GM21717 (cell line): ENCODE results near the gene RXRG.

ENCODE experiments used
- ATAC-seq: cut with Tn5 transposase; IDR thresholded peaks from one replicate; pipeline ENCODE4 v1.9.1; 2021; ENCODE audit warnings: mild to moderate bottlenecking, moderate library complexity; ENCODE audit not compliant: unreplicated experiment

The RXRG gene

DNA sequence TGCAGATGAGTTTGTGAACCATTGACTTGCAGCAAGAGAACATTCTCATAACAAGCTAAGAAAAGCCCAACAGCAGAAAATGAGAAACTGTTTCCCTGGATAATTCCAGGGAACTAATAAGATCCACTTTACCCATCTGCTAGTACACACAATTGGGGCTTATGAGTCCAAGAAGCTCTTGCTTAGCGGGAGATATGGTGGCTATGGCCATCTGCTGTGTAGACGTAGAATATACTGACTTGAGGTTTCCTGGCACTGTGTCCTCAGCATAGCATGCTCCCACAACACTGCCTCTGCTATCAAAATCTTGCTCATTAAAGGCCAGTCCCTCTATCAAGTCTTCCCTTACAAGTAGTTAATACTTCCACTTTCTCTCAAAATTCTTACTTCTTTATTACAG is 6.8 kb upstream of the RXRG start:
- ATAC-seq: no peak

DNA sequence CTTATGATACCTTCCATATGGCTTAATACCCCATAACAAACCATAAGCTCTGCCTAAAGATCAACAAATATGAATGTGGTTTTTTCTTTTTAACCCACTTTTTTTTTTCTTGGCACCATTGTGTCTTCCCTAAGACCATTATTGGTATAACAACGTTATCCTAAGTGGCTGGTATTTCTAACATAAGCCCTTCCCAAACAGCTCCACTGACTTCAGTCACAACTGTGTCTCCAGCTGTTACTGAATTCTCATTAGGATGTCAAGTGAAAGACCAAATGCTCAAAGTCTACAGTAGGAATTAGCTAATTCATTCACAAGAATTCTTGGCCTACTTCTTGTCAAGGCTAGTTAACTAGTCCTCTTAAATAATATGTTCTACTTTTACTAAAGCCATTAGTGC is 4.2 kb upstream of the RXRG start:
- no peak for ATAC-seq

DNA sequence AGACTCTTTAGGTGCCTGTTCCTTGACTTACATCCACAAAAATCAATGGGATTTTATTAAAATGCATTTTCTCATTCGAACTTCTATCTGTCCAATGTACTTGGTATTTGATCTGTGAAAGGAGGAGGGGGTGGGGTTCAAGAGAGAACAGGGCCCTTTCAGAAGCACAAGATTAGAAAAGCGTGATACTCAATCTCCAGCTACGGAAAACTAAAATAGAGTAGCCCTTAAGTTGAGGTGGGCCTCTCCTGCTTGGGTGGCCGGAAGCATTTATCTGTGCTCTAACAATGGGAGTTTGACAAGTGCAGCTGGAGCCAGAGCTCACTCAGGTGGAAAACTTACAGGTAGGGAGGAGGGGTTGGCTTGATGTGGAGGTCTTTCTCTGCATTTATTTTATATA is 462 bp upstream of the RXRG start:
- no peak for ATAC-seq

DNA sequence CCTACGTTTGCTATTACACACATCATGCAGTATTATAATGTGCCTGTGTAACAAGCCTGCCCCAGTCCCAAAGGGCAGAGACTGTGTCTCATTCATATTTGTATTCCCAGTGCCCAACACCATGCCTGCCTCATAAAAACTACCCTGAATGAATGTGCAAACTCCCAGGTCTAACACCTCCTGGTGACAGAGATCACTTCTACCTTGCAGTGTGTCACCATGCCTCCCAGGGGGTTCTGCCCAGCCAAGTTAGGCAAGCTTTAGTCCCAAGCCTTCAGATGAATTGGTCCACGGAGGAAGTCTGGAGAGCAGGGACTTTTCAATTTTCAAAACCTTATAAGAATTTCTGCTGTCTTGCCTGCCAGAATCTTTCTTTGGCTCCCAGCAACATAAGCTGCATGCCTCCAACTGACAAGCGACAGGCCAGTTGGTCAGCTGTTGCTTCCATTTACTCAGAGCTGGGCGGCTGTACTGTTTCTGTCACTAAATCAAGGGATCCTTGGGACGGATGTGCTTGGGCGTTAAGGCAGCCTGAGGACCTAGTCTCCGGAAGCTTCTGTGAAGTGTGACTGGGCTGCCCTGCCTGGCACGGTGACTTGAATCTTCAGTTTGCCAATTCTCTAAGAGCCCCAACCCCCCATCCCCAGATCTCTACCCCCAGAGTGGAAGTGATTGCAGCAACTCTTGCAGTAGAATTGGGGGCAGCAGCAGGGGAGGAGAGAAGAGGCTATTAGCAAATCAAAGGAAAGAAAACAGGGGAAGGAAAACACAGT is 1.2 kb downstream of the RXRG start:
- no peak for ATAC-seq

DNA sequence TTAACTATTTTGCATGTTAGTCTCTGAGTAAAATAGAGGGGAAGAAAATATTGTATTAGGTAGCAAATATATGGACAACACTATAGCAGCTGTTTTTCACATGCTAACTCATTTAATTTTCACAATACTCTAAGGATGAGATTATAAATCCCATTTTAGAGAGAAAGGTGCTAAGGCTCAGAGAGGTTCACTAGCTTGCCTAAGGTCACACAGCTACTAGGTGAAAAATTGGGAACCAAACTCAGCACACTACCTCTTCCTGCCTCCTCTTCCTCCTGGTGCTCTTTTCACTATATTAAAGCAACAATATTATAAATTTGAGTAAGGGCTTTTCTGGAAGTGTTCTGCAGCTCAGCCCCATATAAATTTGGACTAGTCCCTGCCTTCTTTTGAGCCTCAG is 2.3 kb downstream of the RXRG start:
- no peak for ATAC-seq

DNA sequence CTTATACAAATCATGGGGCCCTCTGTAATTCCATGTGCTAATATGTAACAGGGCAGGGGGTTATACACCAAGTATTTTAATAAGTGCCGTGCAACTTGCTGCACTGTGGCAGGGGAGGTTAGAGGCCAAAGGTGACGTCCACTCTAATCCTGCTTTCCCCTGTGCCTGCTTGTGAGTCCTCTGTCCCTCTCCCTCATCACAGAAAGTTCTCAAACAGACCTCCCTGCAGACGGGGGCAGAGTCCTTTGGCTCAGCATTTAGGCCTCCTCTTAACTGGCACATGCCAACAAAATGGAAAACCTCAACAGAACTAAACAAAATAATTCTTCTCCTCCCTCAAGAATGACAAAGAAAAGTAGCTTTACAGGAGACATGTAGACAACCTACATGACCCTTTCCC is 2.9 kb downstream of the RXRG start:
- ATAC-seq: no peak

DNA sequence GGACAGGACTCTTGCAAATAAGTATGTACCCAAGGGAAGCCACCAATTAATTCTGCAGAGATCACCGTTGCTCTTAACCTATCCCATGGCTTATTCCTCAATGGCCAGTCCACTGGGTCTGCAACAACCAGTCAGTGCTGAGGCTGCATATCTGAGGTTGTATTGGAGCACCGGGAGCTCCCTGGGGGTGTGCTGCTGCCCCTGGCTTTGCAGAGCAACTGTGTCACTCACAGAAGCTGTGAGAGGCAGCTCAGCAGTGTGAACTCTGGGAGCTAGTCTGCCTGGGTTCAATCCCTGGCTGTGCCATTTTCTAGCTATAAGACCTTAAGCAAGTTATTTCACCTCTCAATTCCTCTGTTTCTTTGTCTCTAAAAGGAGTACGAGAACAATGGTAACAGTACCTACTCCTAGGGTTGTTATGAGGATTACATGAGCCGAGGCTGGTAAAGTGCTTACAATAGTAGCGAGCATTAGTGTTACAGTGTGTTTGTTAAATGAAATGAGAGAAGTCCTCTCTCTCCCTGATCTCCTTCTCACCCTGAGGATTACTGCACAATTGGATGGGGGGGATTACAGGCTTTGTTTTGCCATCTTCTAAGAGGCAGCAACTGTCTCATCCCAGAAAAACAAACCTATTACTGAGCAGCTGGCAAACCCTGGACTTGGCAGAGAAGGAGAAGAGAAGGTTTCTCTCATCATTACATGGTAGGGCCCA is 3.6 kb downstream of the RXRG start:
- ATAC-seq: no peak

DNA sequence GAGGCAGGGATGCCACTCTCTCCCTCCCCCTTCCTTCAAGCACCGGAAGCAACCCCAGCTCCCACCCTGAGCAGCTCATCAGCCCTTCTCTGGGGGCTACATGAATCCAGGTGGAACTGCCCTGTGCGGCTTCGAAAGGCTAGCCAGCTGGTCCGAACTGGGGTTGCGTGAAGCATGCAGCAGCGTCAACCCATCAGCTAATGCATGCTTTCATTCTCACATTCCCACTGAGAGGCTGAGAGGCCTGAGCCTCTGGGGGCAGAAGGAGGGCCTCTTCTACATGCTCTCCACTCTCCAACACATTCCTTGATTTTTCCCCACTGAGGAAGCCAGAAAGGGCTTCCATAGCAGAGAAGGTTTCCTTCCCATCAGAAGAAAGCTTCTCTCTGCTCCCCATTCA is 5.6 kb downstream of the RXRG start:
- ATAC-seq: no peak

DNA sequence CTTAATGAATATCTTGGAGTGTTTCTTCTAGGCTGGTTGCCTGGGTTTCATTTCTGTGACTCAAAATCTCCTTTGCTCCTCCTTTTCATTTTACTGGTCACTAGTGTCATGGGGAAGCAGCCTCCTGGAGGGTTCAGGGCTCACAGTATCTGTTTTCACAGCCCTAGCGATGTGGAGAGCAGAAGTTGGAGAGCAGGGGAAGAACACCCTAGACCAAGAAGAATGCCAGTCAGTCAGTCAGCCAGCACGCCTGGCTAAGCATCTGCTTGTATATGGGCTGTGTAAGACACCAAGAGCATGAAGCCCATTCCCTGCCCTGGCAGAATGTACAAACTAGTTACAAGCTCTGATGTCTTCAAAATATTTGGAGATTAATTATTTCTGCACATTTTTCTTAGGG is 7.9 kb downstream of the RXRG start:
- ATAC-seq: no peak

DNA sequence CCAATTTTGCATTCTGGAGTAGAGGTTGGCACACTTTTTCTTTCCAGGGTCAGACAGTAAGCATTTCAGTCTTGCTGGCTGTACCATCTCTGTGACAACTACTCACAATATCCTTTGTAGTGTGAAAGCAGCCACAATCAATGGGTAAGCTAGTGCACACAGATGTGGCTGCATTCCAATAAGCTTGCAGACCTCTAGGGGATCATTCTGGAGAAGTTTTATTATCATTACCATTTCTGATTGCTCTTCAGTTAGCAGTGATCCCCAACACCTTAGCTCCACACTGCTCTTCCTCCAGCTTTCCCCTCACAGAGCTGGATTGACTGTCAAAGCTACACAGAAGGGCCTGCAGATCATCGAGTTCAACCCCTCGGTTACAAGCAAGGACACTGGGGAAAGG is 9.1 kb downstream of the RXRG start:
- no peak for ATAC-seq

DNA sequence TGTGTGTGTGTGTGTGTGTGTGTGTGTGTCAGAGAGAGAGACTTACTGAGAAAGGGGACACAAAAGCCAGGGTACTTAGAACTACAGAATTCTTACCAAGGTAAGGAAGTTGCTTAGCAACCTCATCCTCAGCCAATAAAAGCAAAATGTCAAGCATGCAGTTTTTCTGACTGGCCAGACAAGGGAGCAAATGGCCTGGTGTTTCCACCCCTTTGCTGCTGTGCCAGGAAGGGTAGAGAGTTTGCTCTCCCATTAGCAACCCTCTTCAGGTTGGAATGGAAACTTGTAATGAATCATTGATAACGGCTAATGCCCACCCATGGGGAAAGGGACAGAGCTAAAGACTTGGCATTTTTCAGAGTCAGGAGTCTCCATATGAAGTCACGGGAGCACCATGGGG is 10.6 kb downstream of the RXRG start:
- no peak for ATAC-seq

DNA sequence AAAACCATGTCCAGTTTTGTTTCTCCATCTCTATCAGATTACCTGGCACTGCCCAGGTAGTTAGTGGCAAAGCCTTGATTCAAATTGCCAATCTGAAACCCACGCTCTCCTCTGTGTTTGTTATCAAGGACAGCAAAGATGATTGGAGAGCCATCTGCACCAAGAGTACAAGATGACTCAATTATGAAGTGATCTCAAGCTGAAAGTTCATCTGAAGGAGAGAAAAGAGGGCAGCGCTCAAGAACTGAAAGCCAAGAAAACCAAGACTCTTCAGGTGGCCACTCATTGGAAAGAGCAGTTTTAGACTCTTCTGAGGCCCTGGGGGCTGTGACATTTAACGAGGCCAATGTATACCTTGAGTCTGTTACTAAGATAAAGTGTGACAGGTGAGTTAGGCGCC is 13.8 kb downstream of the RXRG start:
- peak; percentile 86 for ATAC-seq

DNA sequence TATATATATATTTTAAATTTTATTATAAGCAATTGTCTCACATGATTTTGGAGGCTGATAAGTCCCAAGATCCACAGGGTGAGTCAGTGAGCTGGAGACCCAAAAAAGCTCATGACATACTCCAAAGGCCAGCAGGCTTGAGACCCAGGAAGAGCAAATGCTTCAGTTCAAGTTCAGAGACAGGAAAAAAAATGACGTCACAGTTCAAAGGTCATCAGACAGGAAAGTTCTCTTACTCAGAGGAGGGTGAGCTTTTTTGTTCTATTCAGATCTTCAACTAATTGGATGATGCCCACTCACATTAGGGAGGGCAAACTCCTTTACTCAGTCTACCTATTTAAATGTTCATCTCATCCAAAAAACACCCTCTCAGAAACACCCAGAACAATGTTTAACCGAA is 18.2 kb downstream of the RXRG start:
- ATAC-seq: no peak

DNA sequence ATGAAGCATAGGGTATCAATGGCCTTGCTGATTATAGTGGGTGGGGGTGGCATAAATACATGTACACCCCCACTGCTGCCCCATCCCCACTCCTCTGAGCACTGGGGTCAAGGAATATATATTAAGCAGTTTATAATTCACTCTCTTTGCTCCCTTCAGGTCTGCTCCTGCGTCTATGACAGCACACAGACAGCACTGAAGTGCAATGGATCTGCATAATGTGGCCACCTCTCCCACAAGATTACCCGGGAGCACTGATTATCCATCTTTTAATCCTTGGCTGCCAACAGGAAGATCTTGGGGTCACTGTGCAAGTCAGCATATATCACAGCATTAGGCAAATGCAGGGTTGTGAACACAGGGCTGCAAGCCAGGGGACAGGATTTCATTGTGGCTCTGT is 19.3 kb downstream of the RXRG start:
- ATAC-seq: no peak

DNA sequence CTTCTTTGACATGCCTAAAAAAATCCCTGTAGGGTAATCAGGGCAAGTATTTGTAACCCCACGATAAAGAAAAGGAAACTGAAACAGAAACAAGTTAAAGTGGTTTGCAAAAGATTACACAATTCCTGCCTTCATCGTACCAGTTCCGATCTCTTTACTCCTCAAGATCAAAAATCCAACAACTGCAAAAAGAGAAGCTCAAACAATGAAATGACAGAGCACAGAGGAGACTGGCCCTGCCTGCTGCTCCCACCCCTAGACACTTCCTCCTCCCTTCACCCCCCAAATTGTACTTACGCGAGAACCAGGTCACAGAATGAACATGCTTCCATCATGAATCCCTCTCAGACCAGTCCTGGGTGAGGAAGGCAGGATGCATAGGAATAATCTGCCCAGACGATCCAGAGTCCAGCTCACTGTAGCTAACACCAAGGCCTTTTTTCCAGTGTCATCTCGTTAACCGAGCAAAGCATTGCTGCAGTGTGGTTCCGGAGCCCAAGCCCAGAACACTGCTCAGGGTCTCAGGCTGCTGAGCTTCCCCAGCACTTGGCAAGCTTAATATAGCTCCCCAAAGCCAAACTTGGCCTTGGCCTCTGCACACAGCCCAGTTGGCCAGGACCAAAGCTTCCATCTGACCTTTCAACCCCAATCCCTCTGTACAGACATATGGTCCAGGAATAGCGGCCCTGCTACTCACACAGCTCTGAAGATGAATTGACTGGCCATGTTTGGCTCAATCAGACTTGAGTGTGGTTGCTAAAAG is 20.3 kb downstream of the RXRG start:
- no peak for ATAC-seq

DNA sequence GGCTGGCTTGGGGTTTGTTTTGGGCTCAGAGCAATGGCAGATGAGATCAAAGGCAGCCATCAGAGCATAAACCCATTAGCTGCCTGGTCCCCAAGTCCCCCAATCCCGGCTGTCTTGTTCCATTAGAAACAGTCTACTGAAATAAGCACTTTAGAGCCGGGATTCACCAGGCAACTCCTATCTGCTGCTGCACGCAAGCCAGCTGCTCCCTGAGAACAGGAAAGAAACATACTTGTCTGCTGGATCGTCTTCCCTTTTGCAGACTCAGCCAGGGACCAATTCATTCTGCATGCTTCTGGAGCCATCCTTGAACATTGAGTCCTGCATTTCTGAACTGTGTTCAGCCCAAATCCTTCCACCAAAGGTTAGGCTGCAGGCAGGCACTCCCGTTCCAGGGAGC is 21.8 kb downstream of the RXRG start:
- ATAC-seq: no peak

DNA sequence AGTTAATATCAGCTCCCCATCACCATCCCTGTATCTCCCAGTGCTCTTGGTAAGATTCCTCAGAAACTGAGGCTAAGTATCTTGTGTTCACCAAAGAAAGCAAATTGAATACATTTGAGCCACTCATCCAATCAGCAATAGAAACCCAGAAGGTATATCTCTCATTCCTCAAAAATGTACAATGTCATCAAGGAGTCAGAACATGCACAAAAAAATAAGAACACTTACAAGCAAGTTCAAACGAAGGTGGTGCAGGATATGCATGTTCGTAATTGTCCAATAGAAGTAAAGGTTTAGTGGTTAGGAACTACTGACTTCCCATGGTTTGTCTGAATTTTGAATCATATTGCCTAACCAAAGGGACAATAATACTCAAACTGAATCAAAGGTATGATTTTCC is 24.3 kb downstream of the RXRG start:
- no peak for ATAC-seq

DNA sequence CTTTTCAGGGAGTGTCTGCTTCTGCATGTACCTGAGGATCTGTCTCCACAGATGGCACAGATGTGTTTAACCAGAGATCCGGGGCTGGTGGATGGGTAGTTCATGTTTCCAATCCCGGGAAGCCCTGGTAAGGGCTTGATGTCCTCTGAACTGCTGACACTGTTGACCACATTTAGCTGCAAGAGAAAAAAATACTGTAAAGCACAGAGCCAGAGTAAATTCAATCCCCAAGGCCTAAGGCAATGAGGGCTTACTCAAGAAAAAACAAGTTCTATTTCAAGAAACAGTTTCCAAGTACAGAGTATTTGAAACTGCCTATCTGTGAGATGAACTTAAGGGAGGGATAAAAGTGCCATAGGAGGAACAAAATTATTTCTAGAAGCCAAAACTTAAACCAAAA is 25.1 kb downstream of the RXRG start:
- ATAC-seq: no peak

DNA sequence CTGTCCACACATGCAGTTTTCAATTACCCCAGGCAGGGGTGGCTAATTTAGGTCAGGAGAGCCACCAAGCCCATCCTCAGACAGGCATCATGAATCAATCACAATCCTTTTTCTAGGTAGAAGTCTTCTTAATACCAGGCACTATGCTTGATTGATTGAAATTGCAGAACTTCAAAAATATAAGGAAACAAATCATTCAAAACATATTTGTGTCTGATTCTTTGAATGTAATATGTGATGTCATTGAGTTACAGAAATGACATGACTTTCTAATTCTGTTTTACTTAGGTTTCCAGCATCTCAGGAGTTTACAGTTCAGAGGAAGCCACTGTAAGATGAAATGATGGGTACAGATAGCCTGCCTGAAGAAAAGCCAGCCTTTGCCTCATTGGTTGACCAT is 26.7 kb downstream of the RXRG start:
- no peak for ATAC-seq

DNA sequence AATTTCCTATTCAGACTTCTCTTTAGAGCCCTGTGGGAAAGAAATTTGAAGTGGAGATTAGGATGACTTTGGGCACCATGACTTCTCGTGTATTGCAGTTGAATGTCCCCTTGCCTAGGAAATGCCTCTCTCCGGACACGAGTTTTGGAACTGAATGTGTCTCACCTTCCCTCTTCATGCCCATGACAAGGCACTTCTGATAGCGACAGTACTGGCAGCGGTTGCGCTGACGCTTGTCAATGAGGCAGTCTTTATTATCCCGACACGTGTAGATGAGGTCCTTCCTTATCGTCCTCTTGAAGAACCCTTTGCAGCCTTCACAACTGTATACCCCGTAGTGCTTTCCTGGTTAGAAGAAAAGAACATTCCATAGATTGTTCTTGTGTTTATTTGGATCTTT is 28.1 kb downstream of the RXRG start:
- ATAC-seq: no peak

DNA sequence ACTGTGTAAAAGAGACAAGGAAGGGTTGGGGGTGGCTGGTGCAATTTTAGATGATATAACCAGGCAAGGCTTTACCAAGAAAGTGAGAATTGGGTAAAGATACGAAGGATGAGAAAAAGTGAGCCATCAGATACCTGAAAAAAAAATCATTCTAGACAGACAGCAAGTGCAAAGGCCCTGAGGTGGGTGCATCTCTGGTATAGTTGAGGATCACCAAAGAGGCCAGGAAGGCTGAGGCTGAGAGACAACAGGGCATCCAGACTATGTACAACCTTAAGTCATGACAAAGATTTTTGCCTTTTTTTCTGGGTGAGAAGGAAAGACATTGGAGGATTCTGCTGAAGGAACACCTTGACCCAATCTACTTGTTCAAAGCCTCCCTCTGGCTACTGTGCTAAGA is 29.9 kb downstream of the RXRG start:
- ATAC-seq: no peak

DNA sequence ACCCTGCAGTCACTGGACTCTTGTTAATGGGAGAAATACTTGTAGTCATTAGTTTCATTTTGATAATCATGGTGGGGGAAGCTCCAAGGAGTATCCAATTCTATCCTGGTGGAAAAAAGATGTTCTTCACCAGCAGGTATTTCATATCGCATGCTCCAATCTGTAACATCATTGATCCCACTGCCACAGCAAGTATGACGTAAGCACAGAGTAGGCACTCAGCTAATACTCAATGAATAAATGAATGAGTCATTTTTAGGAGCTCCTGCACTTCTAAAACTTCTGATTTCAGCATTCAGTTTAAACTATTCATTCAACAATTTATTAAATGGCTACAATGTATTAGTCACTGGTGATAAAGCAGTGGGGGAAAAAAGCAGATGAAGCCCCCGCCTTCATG is 30.3 kb downstream of the RXRG start:
- no peak for ATAC-seq
